OCI-LY7 (cell line): ENCODE data around the gene IGFL4.

Source experiments
- CTCF ChIP-seq: fragments of 200-600 bp; sonication (generic); conservative IDR thresholded peaks from 2 replicates; pipeline ENCODE4 v1.5.1; 2014; ENCODE audit warnings: mild to moderate bottlenecking, antibody characterized with exemption, low read length, moderate library complexity, mixed read lengths
- EZH2phosphoT487 ChIP-seq: fragments of 200-600 bp; sonication (generic); IDR thresholded peaks from 2 replicates; pipeline ENCODE4 v1.6.1; 2018; ENCODE audit warnings: low read depth, borderline replicate concordance, mild to moderate bottlenecking, mixed run types, antibody characterized with exemption, low read length, moderate library complexity, mixed read lengths

GRCh38 chr19:46088101-46088500 lies 47.3 kb upstream of the IGFL4 start:
- TF ChIP-seq CTCF (no peak), EZH2phosphoT487 (no peak)
